ENCODE data around the gene TEX13D.
"Not testable (repeated sequence)": the region's sequence is repeated elsewhere in the genome, so short reads cannot be mapped to it uniquely, and the experiment has no call there.

TEX13D gene

GRCh38 chrX:124332481-124333424, at the start of gene TEX13D:
TSS of gene TEX13D (plus strand) at chrX:124332660. CDS start at chrX:124332918, 258 bp downstream.
- ATAC-seq (ENCODE audit: low read depth) (no peak), DNase-seq (ENCODE audit: low spot score in 2 of 2) (no peak)
- Mint-ChIP-seq H3K27ac (no peak within 1 kb of the TSS), H3K27me3 (peaks cover 1% of the 10 kb centered on the region), H3K4me3 (no peak within 1 kb of the TSS), H3K4me1 (peaks cover 4% of the 10 kb centered on the region), H3K36me3 (no peaks in the 10 kb centered on the region), H3K9me3 (peaks cover 1% of the 10 kb centered on the region)

GRCh38 chrX:124289443-124289842, 43.0 kb upstream of the TEX13D start:
- Mint-ChIP-seq H3K36me3 (no peaks in the 10 kb centered on the region), H3K27me3 (peaks cover 6% of the 10 kb centered on the region), H3K4me3 (no peak overlapping the region), H3K9me3 (peaks cover 1% of the 10 kb centered on the region), H3K4me1 (no peaks in the 10 kb centered on the region), H3K27ac (no peak overlapping the region)
- ATAC-seq (ENCODE audit: low read depth) (no peak), DNase-seq (ENCODE audit: low spot score in 2 of 2) (no peak)

DNA sequence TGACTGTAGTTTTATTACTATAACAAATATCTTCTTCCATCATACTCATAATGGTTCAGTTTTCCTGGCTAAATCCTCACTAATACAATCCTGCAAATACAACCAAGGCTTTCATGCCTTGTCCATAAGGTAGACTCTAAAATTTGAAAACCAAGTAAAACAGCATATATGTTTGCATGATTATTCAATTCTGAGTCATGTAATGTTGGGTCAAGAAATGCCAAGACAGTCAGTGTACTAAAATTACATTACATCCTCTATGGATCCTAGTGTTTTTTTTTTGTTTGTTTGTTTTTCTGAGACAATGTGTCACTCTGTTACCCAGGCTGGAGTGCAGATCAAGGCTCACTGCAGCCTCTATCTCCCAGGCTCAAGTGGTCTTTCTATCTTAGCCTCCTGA, 38.6 kb upstream of the TEX13D start:
- peaks cover 1% of the 10 kb centered on the region for H3K9me3 Mint-ChIP-seq
- peaks cover 2% of the 10 kb centered on the region for H3K27me3 Mint-ChIP-seq
- no peak for DNase-seq (ENCODE audit: low spot score in 2 of 2)

DNA sequence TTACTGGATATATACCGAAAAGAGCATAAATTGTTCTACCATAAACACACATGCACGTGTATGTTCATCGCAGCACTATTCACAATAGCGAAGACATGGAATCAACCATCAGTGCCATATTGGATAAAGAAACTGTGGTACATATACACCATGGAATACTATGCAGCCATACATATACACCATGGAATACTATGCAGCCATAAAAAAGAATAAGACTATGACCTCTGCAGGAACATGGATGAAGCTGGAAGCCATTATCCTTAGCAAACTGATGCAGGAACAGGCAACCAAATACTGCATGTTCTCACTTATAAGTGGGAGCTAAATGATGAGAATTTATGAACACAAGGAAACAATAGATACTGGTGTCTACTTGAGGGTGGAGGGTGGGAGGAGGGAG, 33.1 kb upstream of the TEX13D start:
- not testable (repeated sequence) for H3K36me3 Mint-ChIP-seq; H3K9me3 Mint-ChIP-seq; H3K4me1 Mint-ChIP-seq; H3K27ac Mint-ChIP-seq; DNase-seq (ENCODE audit: low spot score in 2 of 2); H3K4me3 Mint-ChIP-seq; ATAC-seq (ENCODE audit: low read depth); H3K27me3 Mint-ChIP-seq

More for the DNA sequence above, 38.6 kb upstream of the TEX13D start:
- Mint-ChIP-seq H3K4me1 (no peaks in the 10 kb centered on the region), H3K4me3 (no peak overlapping the region), H3K27ac (no peak overlapping the region), H3K36me3 (no peaks in the 10 kb centered on the region)
- no peak for ATAC-seq (ENCODE audit: low read depth)

DNA sequence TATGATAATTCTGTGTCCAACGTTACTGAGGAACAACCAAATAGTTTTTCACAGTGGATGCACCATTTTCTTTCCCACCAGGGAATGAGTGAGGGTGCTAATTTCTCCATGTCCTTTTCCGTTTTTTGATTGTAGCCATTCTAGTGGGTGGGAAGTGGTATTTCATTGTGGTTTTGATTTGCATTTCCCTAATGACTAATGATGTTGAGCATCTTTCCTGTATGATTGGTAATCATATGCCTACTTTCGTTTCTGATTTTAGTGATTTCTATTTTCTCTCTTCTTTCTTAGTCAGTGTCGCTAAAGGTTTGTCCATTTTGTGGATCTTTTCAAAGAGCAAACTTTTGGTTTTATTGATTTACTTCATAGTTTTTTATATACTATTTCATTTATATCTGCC, 32.1 kb upstream of the TEX13D start:
- H3K4me3 Mint-ChIP-seq, result no peak overlapping the region
- H3K4me1 Mint-ChIP-seq, result peaks cover 3% of the 10 kb centered on the region
- H3K27ac Mint-ChIP-seq, result no peak overlapping the region
- DNase-seq (ENCODE audit: low spot score in 2 of 2), result no peak
- no peaks in the 10 kb centered on the region for H3K27me3 Mint-ChIP-seq
- no peaks in the 10 kb centered on the region for H3K36me3 Mint-ChIP-seq
- no peaks in the 10 kb centered on the region for H3K9me3 Mint-ChIP-seq
- no peak for ATAC-seq (ENCODE audit: low read depth)

GRCh38 chrX:124307253-124307907, 25.1 kb upstream of the TEX13D start:
- Mint-ChIP-seq H3K27ac (no peak overlapping the region), H3K9me3 (no peaks in the 10 kb centered on the region), H3K36me3 (no peaks in the 10 kb centered on the region), H3K4me3 (no peak overlapping the region), H3K4me1 (no peaks in the 10 kb centered on the region), H3K27me3 (peaks cover 11% of the 10 kb centered on the region)
- DNase-seq (ENCODE audit: low spot score in 2 of 2) (no peak), ATAC-seq (ENCODE audit: low read depth) (no peak)

DNA sequence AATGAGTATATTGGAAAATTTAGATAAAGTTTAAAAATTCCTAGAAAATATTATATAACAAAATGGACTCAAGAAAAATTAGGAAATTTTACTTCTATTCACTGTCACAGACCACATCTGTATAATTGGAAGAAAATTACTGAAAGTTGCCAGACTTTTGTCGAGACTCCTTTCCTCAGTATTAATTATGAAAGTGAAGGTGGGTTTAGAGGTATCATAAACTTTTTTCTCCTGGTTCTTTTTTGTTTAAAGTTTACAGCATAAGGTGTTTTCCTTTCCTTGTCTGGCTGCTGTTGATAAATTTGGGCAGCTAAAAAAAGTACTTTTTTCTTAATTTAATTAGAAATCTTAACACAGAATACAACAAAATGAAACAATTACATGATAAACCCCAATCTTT, 6.7 kb upstream of the TEX13D start:
- Mint-ChIP-seq H3K9me3 (no peaks in the 10 kb centered on the region), H3K4me1 (no peaks in the 10 kb centered on the region), H3K27me3 (peaks cover 7% of the 10 kb centered on the region), H3K27ac (no peak overlapping the region), H3K4me3 (no peak overlapping the region), H3K36me3 (no peaks in the 10 kb centered on the region)
- ATAC-seq (ENCODE audit: low read depth) (no peak), DNase-seq (ENCODE audit: low spot score in 2 of 2) (no peak)

DNA sequence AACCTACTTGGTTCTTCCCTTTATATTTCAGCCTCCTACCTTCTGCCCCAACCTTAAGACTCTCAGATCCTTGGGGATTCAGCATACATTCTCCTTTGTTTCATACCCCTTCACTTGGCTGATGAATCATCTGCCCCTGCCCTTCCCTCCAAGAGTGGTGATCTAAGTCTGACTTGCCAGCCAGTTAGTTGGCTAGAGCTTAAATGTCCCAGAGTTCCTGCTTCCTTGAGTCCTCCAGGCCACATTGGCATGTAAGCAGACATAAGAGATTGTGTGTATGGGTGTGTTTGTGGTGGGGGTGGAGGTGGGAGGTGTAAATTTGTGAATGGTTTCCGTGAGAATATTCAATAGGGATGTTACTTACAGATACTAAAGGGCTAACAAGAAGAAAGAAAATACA, 3.7 kb upstream of the TEX13D start:
- ATAC-seq (ENCODE audit: low read depth) (no peak), DNase-seq (ENCODE audit: low spot score in 2 of 2) (no peak)
- Mint-ChIP-seq H3K27ac (no peak overlapping the region), H3K36me3 (no peaks in the 10 kb centered on the region), H3K27me3 (peaks cover 5% of the 10 kb centered on the region), H3K4me3 (no peak overlapping the region), H3K4me1 (peaks cover 1% of the 10 kb centered on the region), H3K9me3 (peaks cover 1% of the 10 kb centered on the region)

DNA sequence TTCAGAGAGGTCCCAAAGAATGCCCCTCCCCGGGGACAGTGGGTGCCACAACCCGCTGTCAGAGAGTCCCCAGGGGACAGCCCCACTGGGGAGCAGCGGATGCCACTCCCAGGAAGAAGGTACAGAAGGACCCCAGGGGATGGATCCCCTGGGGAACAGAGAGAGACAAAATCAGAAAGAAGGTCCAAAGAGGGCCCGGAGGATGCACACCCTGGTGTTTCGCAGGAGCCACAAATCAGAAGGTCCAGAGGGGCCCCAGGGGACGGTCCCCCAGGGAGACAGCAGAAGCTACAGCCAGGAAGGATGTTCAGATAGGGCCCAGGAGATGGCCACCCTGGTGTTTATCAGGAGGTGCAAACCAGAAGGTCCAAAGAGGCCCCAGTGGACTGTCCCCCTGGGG, 1.4 kb downstream of the TEX13D start:
- Mint-ChIP-seq H3K4me3 (no peak overlapping the region), H3K4me1 (peaks cover 4% of the 10 kb centered on the region), H3K36me3 (no peaks in the 10 kb centered on the region), H3K27ac (no peak overlapping the region), H3K27me3 (peaks cover 1% of the 10 kb centered on the region), H3K9me3 (peaks cover 1% of the 10 kb centered on the region)
- no peak for ATAC-seq (ENCODE audit: low read depth)
- no peak for DNase-seq (ENCODE audit: low spot score in 2 of 2)

- H3K27ac Mint-ChIP-seq; DNase-seq (ENCODE audit: low spot score in 2 of 2); H3K27me3 Mint-ChIP-seq; H3K4me1 Mint-ChIP-seq; ATAC-seq (ENCODE audit: low read depth); H3K9me3 Mint-ChIP-seq; H3K36me3 Mint-ChIP-seq; H3K4me3 Mint-ChIP-seq: not testable (repeated sequence)
Observed at GRCh38 chrX:124334555-124334954, 2.1 kb downstream of the TEX13D start.

- Mint-ChIP-seq H3K4me1 (peaks cover 4% of the 10 kb centered on the region), H3K27ac (no peak overlapping the region)
- ATAC-seq (ENCODE audit: low read depth), result no peak
Observed at GRCh38 chrX:124335598-124335997, 3.1 kb downstream of the TEX13D start.

DNA sequence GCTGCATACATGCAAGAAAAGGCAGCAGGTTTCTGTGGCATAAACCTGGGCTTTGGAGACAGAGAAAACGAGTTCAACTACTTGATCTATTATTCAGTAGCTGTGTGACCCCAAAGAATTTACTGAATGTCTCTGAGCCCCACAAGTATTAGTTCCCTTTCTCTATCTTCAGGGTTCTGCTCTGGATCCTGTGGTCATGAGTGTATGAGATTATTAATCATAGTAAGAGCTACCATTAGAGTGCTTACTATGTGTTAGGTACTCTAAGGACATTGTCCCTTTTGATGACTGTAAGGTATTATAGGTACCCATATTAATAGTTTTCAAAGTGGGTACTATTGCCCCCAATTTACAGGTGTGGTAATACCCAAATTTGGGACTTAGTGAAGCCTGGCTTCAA, 5.5 kb downstream of the TEX13D start:
- H3K36me3 Mint-ChIP-seq, result no peaks in the 10 kb centered on the region
- H3K4me1 Mint-ChIP-seq, result peaks cover 4% of the 10 kb centered on the region
- ATAC-seq (ENCODE audit: low read depth) (no peak), DNase-seq (ENCODE audit: low spot score in 2 of 2) (no peak)
- no peaks in the 10 kb centered on the region for H3K9me3 Mint-ChIP-seq
- no peak overlapping the region for H3K4me3 Mint-ChIP-seq
- H3K27me3 Mint-ChIP-seq, result peaks cover 4% of the 10 kb centered on the region
- no peak overlapping the region for H3K27ac Mint-ChIP-seq

More at GRCh38 chrX:124335598-124335997, 3.1 kb downstream of the TEX13D start:
- H3K27me3 Mint-ChIP-seq, result peaks cover 1% of the 10 kb centered on the region
- DNase-seq (ENCODE audit: low spot score in 2 of 2), result no peak
- no peaks in the 10 kb centered on the region for H3K36me3 Mint-ChIP-seq
- no peak overlapping the region for H3K4me3 Mint-ChIP-seq
- peaks cover 1% of the 10 kb centered on the region for H3K9me3 Mint-ChIP-seq

- H3K4me1 Mint-ChIP-seq, result peaks cover 2% of the 10 kb centered on the region
- no peak for DNase-seq (ENCODE audit: low spot score in 2 of 2)
- ATAC-seq (ENCODE audit: low read depth), result no peak
- H3K27me3 Mint-ChIP-seq, result peaks cover 4% of the 10 kb centered on the region
- no peaks in the 10 kb centered on the region for H3K9me3 Mint-ChIP-seq
- H3K36me3 Mint-ChIP-seq, result no peaks in the 10 kb centered on the region
- no peak overlapping the region for H3K27ac Mint-ChIP-seq
- no peak overlapping the region for H3K4me3 Mint-ChIP-seq
Observed at GRCh38 chrX:124338733-124339514, 6.5 kb downstream of the TEX13D start.
